C4-2B (cell line): Measurements from ENCODE around the gene TEDC2.

ENCODE experiments used
- H3K27ac ChIP-seq: fragments of 450-650 bp; 2 replicates; pipeline ENCODE4 v1.5.1; 2017
- CTCF ChIP-seq: fragments of 450-650 bp; conservative IDR thresholded peaks from 2 replicates; pipeline ENCODE4 v1.5.1; 2017; ENCODE audit warnings: mild to moderate bottlenecking
- ZFX ChIP-seq: fragments of 450-650 bp; IDR thresholded peaks from 2 replicates; pipeline ENCODE4 v1.6.1; 2017

Gene TEDC2

GRCh38 chr16:2498531-2499253, 38.8 kb downstream of the TEDC2 start:
- H3K27ac ChIP-seq: peak overlapping the region; percentile 85

GRCh38 chr16:2499454-2499853, 39.5 kb downstream of the TEDC2 start:
- no peak for TF ChIP-seq CTCF
- TF ChIP-seq ZFX: no peak
- H3K27ac ChIP-seq: peak overlapping the region; percentile 85

More at GRCh38 chr16:2498531-2499253, 38.8 kb downstream of the TEDC2 start:
- TF ChIP-seq ZFX (peak; percentile 69; the same call in 1 of the 2 replicates), CTCF (no peak)

- H3K27ac ChIP-seq: peak overlapping the region; percentile 85
- TF ChIP-seq ZFX (no peak), CTCF (no peak)
Measured at GRCh38 chr16:2499890-2500429, 40.1 kb downstream of the TEDC2 start.

GRCh38 chr16:2500430-2500917, 40.6 kb downstream of the TEDC2 start:
- TF ChIP-seq CTCF (no peak), ZFX (no peak)
- peak overlapping the region; percentile 85; the same call in 1 of the 2 replicates for H3K27ac ChIP-seq

- no peak for TF ChIP-seq ZFX
- TF ChIP-seq CTCF: peak; percentile 96
- H3K27ac ChIP-seq: peak overlapping the region; percentile 15; the same call in 1 of the 2 replicates
Measured at GRCh38 chr16:2500918-2501750, 41.2 kb downstream of the TEDC2 start.

- H3K27ac ChIP-seq: peak overlapping the region; percentile 15
- no peak for TF ChIP-seq ZFX
- TF ChIP-seq CTCF: no peak
Measured at GRCh38 chr16:2501946-2502895, 42.3 kb downstream of the TEDC2 start.
